NCI-H1930 (cell line): ENCODE data around the gene EPHB4.

Source experiments
- DNase-seq, 2 experiments: peaks; one replicate each; lab custom pipeline; 2025; lab: John Stamatoyannopoulos, UW

Gene EPHB4

GRCh38 chr7:100854146-100854895 is 27.0 kb upstream of the EPHB4 start:
- no peak for DNase-seq

GRCh38 chr7:100852048-100852872 is 24.9 kb upstream of the EPHB4 start, which contains the start of gene SLC12A9:
Gene SLC12A9 (plus strand): TSS chr7:100852713. CDS start chr7:100854198, 1,485 bp downstream.
- peak; percentile 80 to 84 for DNase-seq

GRCh38 chr7:100847360-100847759 is 20.0 kb upstream of the EPHB4 start:
- no peak for DNase-seq

- DNase-seq: no peak
These were observed 13.3 kb upstream of the EPHB4 start for GRCh38 chr7:100840470-100841100.

GRCh38 chr7:100839361-100839760 is 12.0 kb upstream of the EPHB4 start:
- DNase-seq: no peak

GRCh38 chr7:100837099-100837836 is 9.9 kb upstream of the EPHB4 start:
- DNase-seq: peak; percentile 92 to 94

GRCh38 chr7:100836812-100837098 is 9.4 kb upstream of the EPHB4 start:
- no peak for DNase-seq

GRCh38 chr7:100835903-100836811 is 8.8 kb upstream of the EPHB4 start:
- no peak for DNase-seq

- DNase-seq: no peak
These were observed 4.9 kb upstream of the EPHB4 start for GRCh38 chr7:100832281-100832633.

- no peak for DNase-seq
These were observed 3.1 kb upstream of the EPHB4 start for GRCh38 chr7:100830396-100830795.

- DNase-seq: no peak
These were observed 1.9 kb upstream of the EPHB4 start for GRCh38 chr7:100829150-100829716.

- DNase-seq: no peak
These were observed 601 bp downstream of the EPHB4 start for GRCh38 chr7:100826514-100827329.

GRCh38 chr7:100825751-100826513 is 1.4 kb downstream of the EPHB4 start:
- DNase-seq: no peak

GRCh38 chr7:100825215-100825671 is 2.1 kb downstream of the EPHB4 start:
- no peak for DNase-seq

- DNase-seq: no peak
These were observed 2.7 kb downstream of the EPHB4 start for GRCh38 chr7:100824499-100825214.

- DNase-seq: no peak
These were observed 3.8 kb downstream of the EPHB4 start for GRCh38 chr7:100823534-100823933.

GRCh38 chr7:100823140-100823525 is 4.2 kb downstream of the EPHB4 start:
- DNase-seq: no peak
